Left renal pelvis (tissue), 4 donors: Measurements from ENCODE around the gene CACNB4. TPM values are rescaled to one million over a fixed set of nuclear protein-coding genes. Genes with fewer than 3 reads are reported as not detected.
"Not testable (repeated sequence)": the region's sequence is repeated elsewhere in the genome, so short reads cannot be mapped to it uniquely, and the experiment has no call there.

Experiments used
- DNase-seq, 4 donors: peaks; one replicate each; pipeline ENCODE4 v3.0.0-alpha.2; 2013; ENCODE audit warnings: low read depth in 4 of 4, low spot score in 3 of 4
- polyA plus RNA-seq, 4 donors: library from polyadenylated mRNA; unstranded; fragments of 120-200 nt; gene quantifications; one replicate each; pipeline ENCODE4 v1.2.1, GENCODE V29; 2013; ENCODE audit not compliant: insufficient read length in 4 of 4

The CACNB4 gene
- polyA plus RNA-seq, 4 donors, result 3.1 to 12.9 (median 11.7) TPM

GRCh38 chr2:151946899-151947812, 151.7 kb downstream of the CACNB4 start:
- DNase-seq, result peak in 2 of 4 donors; percentile 34 to 45

- no peak for DNase-seq
Measured at GRCh38 chr2:151946250-151946884, 152.5 kb downstream of the CACNB4 start.

GRCh38 chr2:151945602-151946001, 153.2 kb downstream of the CACNB4 start:
- no peak for DNase-seq

- DNase-seq, result no peak
Measured at GRCh38 chr2:151945186-151945585, 153.7 kb downstream of the CACNB4 start.

- DNase-seq, result no peak
Measured at GRCh38 chr2:151943461-151943860, 155.4 kb downstream of the CACNB4 start.

- not testable (repeated sequence) for DNase-seq
Measured at GRCh38 chr2:151942540-151943205, 156.2 kb downstream of the CACNB4 start.

- DNase-seq, result no peak
Measured at GRCh38 chr2:151937966-151938365, 160.9 kb downstream of the CACNB4 start.

- DNase-seq, result no peak
Measured at GRCh38 chr2:151936626-151937025, 162.2 kb downstream of the CACNB4 start.

- DNase-seq, result no peak
Measured at GRCh38 chr2:151933266-151933804, 165.5 kb downstream of the CACNB4 start.

- no peak for DNase-seq
Measured at GRCh38 chr2:151931756-151932155, 167.1 kb downstream of the CACNB4 start.

- no peak for DNase-seq
Measured at GRCh38 chr2:151931030-151931611, 167.7 kb downstream of the CACNB4 start.

GRCh38 chr2:151930042-151930441, 168.8 kb downstream of the CACNB4 start:
- DNase-seq, result no peak

GRCh38 chr2:151928380-151928779, 170.5 kb downstream of the CACNB4 start:
- no peak for DNase-seq

GRCh38 chr2:151927501-151928221, 171.2 kb downstream of the CACNB4 start:
- no peak for DNase-seq

- peak; percentile 12 to 22 (median 16) for DNase-seq
Measured at GRCh38 chr2:151922845-151923666, 175.8 kb downstream of the CACNB4 start.

GRCh38 chr2:151919786-151920185, 179.1 kb downstream of the CACNB4 start:
- no peak for DNase-seq

GRCh38 chr2:151918308-151918707, 180.5 kb downstream of the CACNB4 start:
- DNase-seq, result no peak

GRCh38 chr2:151916632-151917031, 182.2 kb downstream of the CACNB4 start:
- no peak for DNase-seq

- not testable (repeated sequence) for DNase-seq
Measured at GRCh38 chr2:151915629-151916025, 183.2 kb downstream of the CACNB4 start.
